Subcutaneous abdominal adipose tissue (tissue), 5 donors: Measurements from ENCODE around the gene CYB561A3.

Experiments used
- H3K27ac ChIP-seq: one replicate; pipeline ENCODE4 v1.7.0; 2013; ENCODE audit warnings: low read depth, mild to moderate bottlenecking, inconsistent platforms, low read length, moderate library complexity
- H3K27me3 ChIP-seq, 5 donors: one replicate each; pipeline ENCODE4 v1.7.0; 2013; ENCODE audit warnings: low read length in 5 of 5, inconsistent platforms in 1 of 5; ENCODE audit not compliant: control insufficient read depth in 5 of 5, insufficient read depth in 4 of 5
- H3K36me3 ChIP-seq, 5 donors: one replicate each; pipeline ENCODE4 v1.7.0; 2013; ENCODE audit warnings: low read length in 5 of 5; ENCODE audit not compliant: control insufficient read depth in 5 of 5, insufficient read depth in 5 of 5
- H3K4me1 ChIP-seq, 5 donors: one replicate each; pipeline ENCODE4 v1.7.0; 2013; ENCODE audit warnings: low read length in 5 of 5, mild to moderate bottlenecking in 3 of 5, moderate library complexity in 1 of 5; ENCODE audit not compliant: control insufficient read depth in 5 of 5, insufficient read depth in 5 of 5
- H3K4me3 ChIP-seq, 5 donors: one replicate each; pipeline ENCODE4 v1.7.0; 2013; ENCODE audit warnings: low read length in 5 of 5, low read depth in 1 of 5
- H3K9ac ChIP-seq, 5 donors: one replicate each; pipeline ENCODE4 v1.7.0; 2013; ENCODE audit warnings: low read length in 5 of 5, mild to moderate bottlenecking in 4 of 5, moderate library complexity in 3 of 5
- H3K9me3 ChIP-seq, 5 donors: one replicate each; pipeline ENCODE4 v1.7.0; 2013; ENCODE audit warnings: low read length in 5 of 5; ENCODE audit not compliant: control insufficient read depth in 5 of 5
- donor health status: healthy.
- donor health status: healthy.
- donor health status: healthy.
- donor health status: healthy.
- donor health status: healthy.

The CYB561A3 gene

GRCh38 chr11:61329871-61330270, 31.8 kb downstream of the CYB561A3 start:
- no peak overlapping the region for H3K27ac ChIP-seq
- peak overlapping the region in 2 of 5 donors; percentile 38 to 51 for H3K9ac ChIP-seq
- H3K27me3 ChIP-seq = no peaks in the 10 kb centered on the region
- no peaks in the 10 kb centered on the region for H3K9me3 ChIP-seq
- peaks cover 5 to 40% (median 28%) of the 10 kb centered on the region in 5 donors for H3K4me1 ChIP-seq
- no peak overlapping the region for H3K4me3 ChIP-seq
- H3K36me3 ChIP-seq = peaks cover 23 to 49% (median 42%) of the 10 kb centered on the region in 5 donors

GRCh38 chr11:61328351-61328750, 33.3 kb downstream of the CYB561A3 start:
- H3K9ac ChIP-seq = no peak overlapping the region
- peaks cover 33 to 62% (median 54%) of the 10 kb centered on the region in 5 donors for H3K36me3 ChIP-seq
- H3K4me3 ChIP-seq = no peak overlapping the region
- H3K9me3 ChIP-seq = no peaks in the 10 kb centered on the region
- H3K4me1 ChIP-seq = peaks cover 3 to 32% (median 21%) of the 10 kb centered on the region in 5 donors
- no peaks in the 10 kb centered on the region for H3K27me3 ChIP-seq
- no peak overlapping the region for H3K27ac ChIP-seq

GRCh38 chr11:61327669-61328071, 34.0 kb downstream of the CYB561A3 start:
- no peak overlapping the region for H3K4me3 ChIP-seq
- H3K9ac ChIP-seq = no peak overlapping the region
- peaks cover 3 to 30% (median 19%) of the 10 kb centered on the region in 5 donors for H3K4me1 ChIP-seq
- H3K9me3 ChIP-seq = no peaks in the 10 kb centered on the region
- no peaks in the 10 kb centered on the region for H3K27me3 ChIP-seq
- H3K27ac ChIP-seq = no peak overlapping the region
- peaks cover 38 to 69% (median 61%) of the 10 kb centered on the region in 5 donors for H3K36me3 ChIP-seq

GRCh38 chr11:61325649-61326414, 35.9 kb downstream of the CYB561A3 start:
- peaks cover 52 to 86% (median 77%) of the 10 kb centered on the region in 5 donors for H3K36me3 ChIP-seq
- no peaks in the 10 kb centered on the region for H3K27me3 ChIP-seq
- no peaks in the 10 kb centered on the region for H3K9me3 ChIP-seq
- peaks cover 0 to 12% (median 2%) of the 10 kb centered on the region in 5 donors for H3K4me1 ChIP-seq
- no peak overlapping the region for H3K9ac ChIP-seq
- no peak overlapping the region for H3K4me3 ChIP-seq
- no peak overlapping the region for H3K27ac ChIP-seq

GRCh38 chr11:61315260-61315659, 46.4 kb downstream of the CYB561A3 start:
- H3K9me3 ChIP-seq = no peaks in the 10 kb centered on the region
- H3K36me3 ChIP-seq = peaks cover 44 to 90% (median 81%) of the 10 kb centered on the region in 5 donors
- H3K9ac ChIP-seq = no peak overlapping the region
- no peaks in the 10 kb centered on the region for H3K4me1 ChIP-seq
- H3K4me3 ChIP-seq = no peak overlapping the region
- no peak overlapping the region for H3K27ac ChIP-seq
- no peaks in the 10 kb centered on the region for H3K27me3 ChIP-seq

DNA sequence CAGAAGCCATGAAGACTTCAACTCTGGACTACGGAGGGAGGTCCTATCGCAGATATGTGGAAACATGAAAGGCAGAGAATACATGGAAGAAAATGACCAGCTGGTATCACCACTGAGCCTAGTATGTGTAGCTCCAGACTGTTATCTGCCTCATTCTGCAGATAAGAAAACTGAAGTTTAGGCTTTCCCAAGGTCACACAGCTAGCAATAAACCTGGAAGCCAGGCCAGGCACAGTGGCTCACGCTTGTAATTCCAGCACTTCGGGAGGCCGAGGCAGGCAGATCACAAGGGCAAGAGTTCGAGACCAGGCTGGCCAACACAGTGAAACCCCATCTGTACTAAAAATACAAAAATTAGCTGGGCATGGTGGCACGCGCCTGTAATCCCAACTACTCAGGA, 50.9 kb downstream of the CYB561A3 start:
- Histone ChIP-seq H3K9ac (no peak overlapping the region), H3K36me3 (peaks cover 58 to 100% (median 96%) of the 10 kb centered on the region in 5 donors), H3K27me3 (no peaks in the 10 kb centered on the region), H3K4me1 (no peaks in the 10 kb centered on the region), H3K4me3 (no peak overlapping the region), H3K27ac (no peak overlapping the region), H3K9me3 (no peaks in the 10 kb centered on the region)

GRCh38 chr11:61309739-61310138, 51.9 kb downstream of the CYB561A3 start:
- H3K9ac ChIP-seq = no peak overlapping the region
- no peak overlapping the region for H3K4me3 ChIP-seq
- no peaks in the 10 kb centered on the region for H3K4me1 ChIP-seq
- no peaks in the 10 kb centered on the region for H3K9me3 ChIP-seq
- no peaks in the 10 kb centered on the region for H3K27me3 ChIP-seq
- peaks cover 53 to 100% (median 96%) of the 10 kb centered on the region in 5 donors for H3K36me3 ChIP-seq
- no peak overlapping the region for H3K27ac ChIP-seq

GRCh38 chr11:61309141-61309540, 52.5 kb downstream of the CYB561A3 start:
- Histone ChIP-seq H3K9me3 (no peaks in the 10 kb centered on the region), H3K36me3 (peaks cover 49 to 98% (median 93%) of the 10 kb centered on the region in 5 donors), H3K27me3 (no peaks in the 10 kb centered on the region), H3K4me1 (no peaks in the 10 kb centered on the region), H3K9ac (no peak overlapping the region), H3K27ac (no peak overlapping the region), H3K4me3 (no peak overlapping the region)

DNA sequence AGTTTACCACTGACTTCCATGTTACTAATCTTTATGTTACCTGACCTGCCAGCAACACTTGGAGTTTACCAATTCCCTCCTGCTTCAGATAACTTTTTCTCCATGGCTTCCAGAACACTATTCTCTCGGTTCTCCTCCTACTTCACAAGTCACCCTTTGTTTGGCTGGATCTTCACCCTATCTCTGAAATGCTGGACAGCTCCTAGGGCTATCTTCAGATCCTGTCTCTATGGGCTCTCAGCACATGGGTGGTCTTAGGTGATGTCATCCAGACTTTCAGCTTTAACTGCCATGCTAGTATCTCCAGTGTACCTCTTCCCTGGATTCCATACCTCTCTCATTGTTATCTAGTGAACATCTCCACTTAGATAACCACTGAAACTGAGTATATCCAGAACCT, 54.3 kb downstream of the CYB561A3 start:
- Histone ChIP-seq H3K36me3 (peaks cover 39 to 98% (median 96%) of the 10 kb centered on the region in 5 donors), H3K9me3 (no peaks in the 10 kb centered on the region), H3K4me1 (no peaks in the 10 kb centered on the region), H3K27ac (no peak overlapping the region), H3K9ac (no peak overlapping the region), H3K4me3 (no peak overlapping the region), H3K27me3 (no peaks in the 10 kb centered on the region)

GRCh38 chr11:61306221-61306620, 55.5 kb downstream of the CYB561A3 start:
- H3K4me1 ChIP-seq = no peaks in the 10 kb centered on the region
- H3K9ac ChIP-seq = no peak overlapping the region
- no peaks in the 10 kb centered on the region for H3K9me3 ChIP-seq
- no peak overlapping the region for H3K27ac ChIP-seq
- no peak overlapping the region for H3K4me3 ChIP-seq
- H3K27me3 ChIP-seq = no peaks in the 10 kb centered on the region
- peaks cover 41 to 98% (median 97%) of the 10 kb centered on the region in 5 donors for H3K36me3 ChIP-seq
